8988T (cell line): ENCODE results near the gene KCNAB1.

Experiments used
- DNase-seq: peaks from one replicate; pipeline ENCODE4 v3.0.0; 2011

KCNAB1 gene

DNA sequence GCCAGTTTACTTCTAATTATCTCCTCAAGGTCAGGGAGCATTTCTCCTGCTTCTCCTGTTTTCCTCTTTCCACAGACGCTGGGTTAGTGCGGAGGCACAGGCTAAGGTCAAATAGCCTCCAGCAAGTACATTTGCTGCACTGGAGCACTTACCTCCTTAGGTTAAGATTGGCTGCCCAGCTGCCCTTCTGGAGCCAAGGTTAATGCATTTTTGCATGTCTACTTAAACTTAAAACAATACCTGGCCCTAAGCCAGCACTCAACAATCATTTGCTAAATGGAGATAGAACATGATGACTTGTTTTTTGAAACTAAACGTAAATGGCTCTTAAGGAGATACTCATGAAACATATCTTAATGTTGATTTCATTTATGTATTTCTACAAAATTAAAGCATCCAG lies 351.1 kb downstream of the KCNAB1 start:
- no peak for DNase-seq

DNA sequence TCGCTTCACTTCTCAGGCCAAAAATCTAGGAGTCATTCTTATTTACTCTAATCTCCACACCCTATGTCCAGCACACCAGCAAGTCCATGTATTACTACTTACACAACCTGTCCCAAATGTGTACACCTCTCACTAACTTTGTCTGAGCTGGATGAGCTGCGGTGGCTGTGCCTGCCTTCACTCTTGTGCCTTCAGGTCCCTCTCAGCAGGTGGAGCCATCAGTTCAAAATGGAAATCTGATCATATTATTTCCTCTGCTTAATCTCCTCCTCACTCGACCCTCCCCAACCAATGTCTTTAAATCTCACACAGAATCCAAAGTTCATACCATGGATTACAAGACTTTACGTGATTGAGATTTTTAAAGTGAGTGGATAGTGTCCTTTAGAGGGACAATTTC lies 351.8 kb downstream of the KCNAB1 start:
- DNase-seq, result no peak

DNA sequence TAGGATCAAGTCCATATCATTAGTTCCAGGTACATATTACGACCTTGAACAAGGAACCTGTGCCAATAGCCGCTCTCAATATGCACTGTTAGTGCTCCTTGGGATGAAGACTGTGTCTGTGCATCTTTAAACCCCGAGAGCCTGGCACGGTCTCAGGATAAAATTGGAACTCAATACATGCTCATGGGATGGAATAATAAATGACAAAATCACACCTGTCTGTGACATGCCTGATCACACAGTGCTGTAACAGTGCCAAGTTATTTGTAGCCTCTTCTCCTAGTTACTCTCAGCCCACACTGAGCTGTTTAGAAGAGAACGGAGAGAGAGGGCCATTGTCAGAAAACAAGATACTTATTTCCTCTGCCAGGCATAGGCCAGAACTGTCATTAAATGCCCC lies 352.3 kb downstream of the KCNAB1 start:
- DNase-seq, result no peak

DNA sequence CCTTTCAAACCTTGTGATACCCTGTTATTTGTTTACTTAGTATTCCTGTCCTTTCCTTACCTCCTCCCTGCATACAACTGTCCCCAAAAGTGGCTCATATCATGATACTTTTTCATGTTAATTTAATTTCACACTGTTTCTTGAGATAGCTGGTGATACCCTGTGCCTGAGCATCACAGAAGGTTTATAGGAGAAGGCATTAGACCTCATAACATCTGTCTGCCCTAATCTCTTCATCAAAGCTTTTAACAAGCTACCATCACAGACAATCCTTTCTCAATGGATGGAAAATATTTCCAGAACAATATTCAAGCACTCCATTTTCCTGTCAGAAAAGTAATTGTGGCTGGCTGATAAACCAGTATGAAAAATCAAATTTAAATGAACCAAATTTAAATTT lies 353.0 kb downstream of the KCNAB1 start:
- no peak for DNase-seq

DNA sequence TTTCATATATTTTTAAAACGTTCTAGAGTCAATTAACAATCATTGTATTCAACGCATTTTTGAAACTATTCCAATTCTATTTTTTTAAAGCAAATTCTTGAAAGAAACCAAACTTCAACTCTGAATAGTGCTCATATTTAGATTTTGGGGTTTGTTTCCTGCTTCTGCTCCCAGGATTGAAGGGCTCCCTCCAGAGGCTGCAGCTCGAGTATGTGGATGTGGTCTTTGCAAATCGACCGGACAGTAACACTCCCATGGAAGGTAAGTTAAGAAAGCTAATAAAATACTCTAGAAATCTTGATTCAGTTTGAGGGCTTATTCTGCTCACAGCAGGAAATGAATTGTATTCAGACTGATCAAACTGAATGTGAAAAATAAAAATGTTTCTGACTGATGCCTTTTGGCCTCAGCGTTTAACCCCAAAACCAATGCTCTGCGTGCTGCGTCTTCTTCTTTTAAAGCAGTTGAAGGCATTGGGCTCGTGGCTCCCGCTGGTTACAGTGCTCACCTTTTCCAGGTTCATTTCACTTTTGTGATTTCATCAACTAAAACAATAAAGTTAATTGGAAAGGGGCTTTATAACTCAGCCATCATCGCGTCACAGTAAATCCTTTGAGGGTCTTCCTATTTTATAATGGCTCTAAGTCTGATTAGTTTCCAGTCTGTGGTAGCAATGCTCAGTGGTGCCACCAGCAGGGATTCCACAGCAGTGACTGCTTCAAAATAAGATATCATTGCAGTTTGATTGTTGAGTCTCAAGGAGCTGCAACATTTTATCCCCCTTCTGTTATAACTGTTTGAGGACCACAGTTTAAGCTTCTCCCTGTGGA lies 354.4 kb downstream of the KCNAB1 start:
- DNase-seq, result no peak

DNA sequence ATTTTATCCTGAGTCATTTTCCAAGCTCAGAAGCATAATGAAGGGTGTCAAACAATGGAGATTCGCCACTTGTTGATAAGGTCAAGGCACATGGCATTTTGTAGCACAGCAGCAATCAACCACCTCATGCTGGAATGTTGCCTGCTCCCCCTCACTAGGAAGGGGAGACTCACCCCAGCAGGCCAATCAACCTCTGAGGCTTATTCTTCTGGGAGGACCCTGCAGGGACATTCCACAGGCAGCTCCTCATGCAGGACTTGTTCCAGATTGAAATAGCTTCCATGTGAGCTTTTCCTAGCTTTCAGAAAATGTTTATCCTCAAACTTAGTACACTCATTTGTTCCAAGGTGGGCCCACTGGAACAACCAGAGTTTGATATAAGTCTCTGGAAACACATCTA lies 356.9 kb downstream of the KCNAB1 start:
- no peak for DNase-seq

DNA sequence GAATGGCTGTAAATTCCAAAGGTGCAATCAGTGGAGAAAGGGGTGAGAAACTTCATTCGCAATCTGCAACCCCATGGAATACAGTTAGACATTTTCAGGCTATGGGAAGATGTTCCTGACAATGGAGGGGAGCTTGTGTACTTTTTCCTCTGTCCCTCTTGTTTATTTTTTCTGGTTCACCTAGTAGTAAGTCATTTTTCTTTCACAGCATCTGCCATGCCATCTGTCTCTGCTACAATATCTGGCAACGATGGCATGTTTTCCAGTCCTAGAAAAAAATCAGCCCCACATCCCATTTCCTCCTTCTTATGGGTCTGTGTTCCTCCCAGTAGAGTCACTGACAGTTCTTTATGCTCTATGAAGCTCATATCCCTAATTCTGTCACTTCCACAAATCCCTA lies 358.5 kb downstream of the KCNAB1 start:
- no peak for DNase-seq

DNA sequence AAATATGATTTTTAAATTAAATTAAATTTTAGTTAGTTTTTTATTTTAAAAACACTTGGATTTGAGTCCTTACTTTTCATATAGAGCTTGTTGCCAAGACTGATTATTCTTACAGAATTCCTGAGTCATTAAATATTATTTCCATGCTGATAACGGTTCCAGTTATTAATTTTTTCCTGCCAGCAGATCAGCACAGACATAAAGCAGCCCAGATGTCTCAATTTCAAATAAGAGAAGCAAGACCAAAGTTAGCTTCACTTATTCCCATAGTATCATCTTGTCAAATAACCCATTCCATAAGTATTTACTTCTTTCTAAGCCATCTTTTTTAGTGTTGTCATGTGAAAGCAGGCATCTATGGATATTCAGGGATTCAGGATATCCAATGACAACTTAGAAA lies 359.2 kb downstream of the KCNAB1 start:
- DNase-seq, result no peak

DNA sequence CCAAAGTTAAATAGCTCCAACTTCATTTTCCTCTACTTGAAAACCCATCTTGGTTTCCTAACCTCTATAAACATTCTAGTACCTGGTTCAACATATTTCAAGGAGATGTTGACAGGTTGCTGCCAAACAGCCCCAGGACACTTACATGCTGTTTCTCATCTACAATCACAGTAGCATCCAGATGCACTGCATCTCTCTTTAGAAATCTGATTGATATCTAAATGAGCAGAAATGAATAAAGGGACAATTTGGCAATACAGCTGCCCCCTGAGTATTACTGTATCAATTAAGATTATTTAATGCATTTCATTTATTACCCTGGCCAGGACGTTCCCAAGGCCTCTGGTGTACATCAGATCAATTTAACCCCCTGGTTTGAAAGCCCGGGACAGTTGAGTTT lies 360.6 kb downstream of the KCNAB1 start:
- DNase-seq, result no peak

DNA sequence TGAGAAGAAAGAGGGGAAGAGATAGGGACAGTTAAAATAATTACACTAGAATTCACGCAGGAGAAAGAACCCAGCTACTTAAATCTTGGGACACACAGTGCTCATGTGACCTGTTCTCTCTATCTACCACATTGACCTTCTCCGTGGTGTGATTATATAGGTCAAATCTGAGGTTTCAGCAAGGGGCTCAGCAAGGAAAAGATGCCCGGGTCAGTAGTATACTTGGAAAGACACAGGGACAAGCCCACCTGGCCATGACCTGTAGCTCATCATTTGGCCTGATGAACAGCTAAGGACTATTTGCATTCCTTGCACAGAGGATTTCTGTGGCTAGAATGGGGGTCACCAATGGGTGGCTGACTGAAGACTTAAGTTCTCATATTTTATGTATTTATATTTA lies 362.6 kb downstream of the KCNAB1 start:
- DNase-seq, result no peak

DNA sequence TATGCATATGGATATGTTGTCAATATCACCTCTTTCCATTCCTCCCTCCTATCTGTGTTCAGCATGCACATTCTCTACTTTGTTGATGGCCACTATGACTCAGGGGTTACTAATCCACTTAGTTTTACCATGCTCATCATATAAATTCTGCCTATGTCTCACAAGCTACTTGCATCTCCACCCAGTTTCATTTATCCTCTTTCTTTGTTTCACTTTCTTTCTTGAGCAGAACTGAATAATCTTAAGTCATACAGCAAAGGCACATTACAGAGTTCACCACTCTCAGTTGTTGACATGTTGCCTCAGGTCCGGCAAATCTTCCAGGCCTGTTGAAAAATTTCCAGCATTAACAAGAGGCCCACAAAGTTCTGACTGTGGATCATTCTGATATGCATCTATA lies 363.0 kb downstream of the KCNAB1 start:
- DNase-seq, result no peak

DNA sequence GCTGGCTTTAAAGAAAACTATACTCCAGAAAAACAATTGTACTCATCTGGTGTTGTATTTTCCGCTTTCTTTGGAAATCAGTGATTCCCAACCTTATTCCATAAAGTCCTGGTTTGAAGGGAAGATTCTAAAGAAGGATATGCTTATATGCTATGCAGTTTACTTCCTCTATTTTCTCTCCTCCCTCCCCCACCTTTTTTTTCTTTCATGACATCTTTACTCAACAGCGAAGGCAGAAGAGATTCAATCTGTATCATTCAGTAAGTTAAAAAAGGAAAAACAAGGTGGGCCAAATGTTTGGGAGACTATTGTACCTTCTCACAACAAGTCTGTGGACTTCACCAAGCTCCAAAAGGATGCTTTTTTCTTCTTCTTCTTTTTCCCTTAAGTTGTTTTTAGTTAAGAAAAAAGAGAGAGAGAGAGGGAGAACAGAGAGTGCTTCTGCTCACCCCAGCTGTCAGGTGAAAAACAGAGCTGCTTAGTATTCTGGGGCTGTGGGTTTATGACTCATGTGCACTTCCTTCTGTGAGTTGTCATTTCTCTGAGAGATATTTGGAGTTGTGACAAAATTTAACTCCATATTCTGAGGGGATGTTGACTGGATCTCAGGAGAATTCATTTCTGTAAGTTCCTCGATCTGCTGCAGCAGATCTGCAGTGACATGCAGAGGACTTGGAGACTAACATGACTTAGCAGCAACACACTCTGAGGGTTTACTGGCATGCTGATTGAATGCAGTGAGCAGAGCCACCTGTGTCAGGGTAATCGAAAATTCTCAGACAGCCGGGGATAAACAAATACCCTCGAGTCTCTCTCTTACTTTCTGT lies 363.8 kb downstream of the KCNAB1 start:
- DNase-seq, result no peak

DNA sequence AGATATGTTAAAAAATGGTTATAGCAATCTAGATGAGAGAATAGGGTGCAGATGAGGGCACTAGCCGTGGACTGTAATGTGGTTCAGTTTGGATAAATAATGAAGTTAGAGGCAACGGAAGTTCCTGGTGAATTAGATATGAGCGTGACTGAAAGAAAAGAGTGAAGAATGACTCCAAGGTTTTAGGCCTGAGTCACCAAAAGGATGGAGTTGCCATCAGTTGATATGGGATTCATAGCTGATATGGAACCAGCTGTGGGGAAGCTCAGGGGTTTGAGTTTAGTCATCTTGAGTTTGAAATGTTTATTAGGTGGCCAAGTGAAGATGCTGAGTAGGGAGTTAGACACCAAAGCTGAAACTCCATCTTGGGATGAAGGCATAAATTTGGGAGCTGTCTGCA lies 368.4 kb downstream of the KCNAB1 start:
- no peak for DNase-seq

DNA sequence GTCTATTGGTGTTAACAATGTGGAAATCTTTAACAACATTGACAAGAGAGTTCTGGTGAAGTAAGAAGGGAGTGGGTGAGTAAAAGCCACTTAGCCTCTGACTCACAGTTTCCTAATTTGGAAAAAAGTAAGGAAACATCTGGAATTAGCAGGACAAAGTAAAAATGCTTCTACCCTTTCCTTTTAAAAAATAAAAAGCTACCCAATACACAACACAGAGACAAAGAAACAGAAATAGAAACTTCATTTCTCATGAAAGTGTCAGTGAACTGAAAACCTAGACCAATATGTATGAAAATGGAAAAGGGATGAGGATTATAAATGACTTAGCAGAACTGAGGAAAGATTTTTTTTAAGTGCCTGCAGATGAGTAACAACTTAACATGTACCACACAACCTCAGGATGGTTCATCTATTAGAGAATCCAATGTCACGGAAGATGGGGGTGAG lies 369.1 kb downstream of the KCNAB1 start:
- no peak for DNase-seq

DNA sequence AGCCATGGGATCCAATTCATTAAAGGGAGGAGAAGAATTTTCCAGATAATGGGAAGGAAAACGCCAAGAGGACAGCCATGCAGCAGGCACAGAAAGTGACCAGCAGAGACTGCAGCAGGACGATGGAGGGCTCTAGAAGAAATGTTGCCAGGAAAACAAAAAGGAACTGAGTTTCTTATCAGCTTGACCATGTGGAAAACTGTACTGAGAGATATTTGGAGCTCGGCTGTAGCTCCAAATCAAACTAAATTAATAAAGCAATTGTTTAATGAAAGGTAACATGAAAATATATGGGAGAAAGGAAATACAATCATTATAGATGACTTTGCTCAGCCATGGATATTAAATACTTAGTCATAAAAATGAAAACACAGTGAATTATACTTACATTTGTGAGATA lies 370.8 kb downstream of the KCNAB1 start:
- no peak for DNase-seq

DNA sequence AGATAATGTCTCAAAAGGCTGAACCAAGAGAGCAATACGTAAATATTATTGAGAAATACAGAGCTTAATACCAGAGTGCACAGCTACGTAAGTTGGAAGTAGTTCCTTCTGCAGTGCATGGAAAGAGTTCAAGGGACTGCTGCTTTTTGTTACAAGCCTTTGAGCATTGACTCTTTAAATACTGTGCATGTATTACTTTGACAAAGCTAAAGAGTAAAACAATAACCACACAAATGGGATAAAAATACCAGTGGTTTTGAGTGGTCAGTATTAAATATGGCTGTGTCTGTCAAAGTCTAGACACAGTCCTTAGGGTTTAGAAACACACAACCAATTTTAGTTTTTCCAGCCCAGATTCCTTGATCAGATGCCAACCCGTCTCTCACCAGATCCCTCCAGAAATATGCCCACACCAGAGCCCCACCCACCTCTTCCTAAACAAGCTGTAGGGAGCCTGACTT lies 372.5 kb downstream of the KCNAB1 start:
- no peak for DNase-seq

DNA sequence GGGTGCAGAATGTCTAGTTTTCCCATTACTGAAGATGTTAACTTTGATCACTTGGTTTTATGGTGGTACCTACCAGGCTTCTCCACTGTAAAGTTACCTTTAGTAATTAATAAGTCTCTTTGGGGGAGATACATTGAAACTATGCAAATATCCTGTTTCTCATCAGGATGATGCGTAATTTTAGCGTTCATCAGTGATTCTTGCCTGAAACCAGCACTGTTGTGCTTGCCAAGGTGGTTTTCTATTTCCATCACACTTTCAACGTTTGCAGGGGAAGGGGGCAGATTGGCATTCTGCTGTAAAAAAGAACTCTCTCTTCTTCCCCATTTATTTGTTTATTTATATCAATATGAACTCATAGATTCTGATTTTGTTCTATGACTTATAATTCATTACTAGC lies 373.5 kb downstream of the KCNAB1 start:
- DNase-seq, result no peak

DNA sequence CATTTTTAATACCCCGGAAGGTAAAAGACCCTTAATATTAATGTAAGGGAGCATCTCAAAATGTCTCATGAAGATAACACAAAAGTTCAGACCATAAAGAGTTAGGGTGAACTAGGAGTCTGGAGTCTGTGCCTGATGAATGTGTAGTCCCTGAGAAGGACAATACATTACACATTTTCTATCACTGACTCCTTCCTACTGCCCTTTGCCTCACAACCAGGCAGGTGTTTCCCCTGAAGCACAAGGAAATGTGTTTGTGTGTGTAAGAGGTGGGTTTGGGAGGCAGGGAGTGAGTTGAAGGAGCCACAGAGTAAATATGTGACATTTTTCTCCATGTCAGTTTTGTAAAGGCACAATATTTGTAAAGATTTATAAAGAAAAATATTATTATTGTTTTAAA lies 375.4 kb downstream of the KCNAB1 start:
- DNase-seq, result no peak

DNA sequence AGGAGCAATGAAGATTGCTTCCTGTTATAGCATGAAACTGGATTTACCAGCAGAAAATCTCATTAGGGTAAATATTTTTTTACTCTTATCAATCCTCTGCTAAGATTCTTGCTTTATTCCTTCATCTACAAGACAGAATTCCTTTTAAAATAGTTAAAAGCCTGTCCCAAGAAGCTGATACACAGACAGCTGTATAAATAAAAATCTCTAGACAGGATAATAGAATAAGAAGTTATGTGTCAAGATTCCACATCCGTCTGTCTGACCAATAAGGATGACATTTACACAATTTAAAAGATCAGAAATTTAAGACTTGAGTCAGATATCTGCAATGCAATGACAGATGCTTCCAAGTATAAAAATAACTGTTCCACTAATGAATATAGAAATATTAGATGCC lies 376.9 kb downstream of the KCNAB1 start:
- no peak for DNase-seq

DNA sequence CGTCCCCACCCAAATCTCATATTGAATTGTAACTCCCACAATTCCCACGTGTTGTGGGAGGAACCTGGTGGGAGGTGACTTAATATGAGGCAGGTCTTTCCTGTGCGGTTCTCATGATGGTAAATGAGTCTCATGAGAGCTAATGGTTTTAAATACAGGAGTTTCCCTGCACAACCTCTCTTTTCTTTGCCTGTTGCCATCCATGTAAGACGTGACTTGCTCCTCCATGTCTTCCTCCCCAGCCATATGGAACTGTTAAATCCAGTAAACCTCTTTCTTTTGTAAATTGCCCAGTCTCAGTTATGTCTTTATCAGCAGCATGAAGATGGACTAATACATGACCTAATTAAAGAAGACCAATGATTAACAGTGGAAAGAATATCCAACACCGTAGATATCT lies 377.9 kb downstream of the KCNAB1 start:
- DNase-seq, result no peak

DNA sequence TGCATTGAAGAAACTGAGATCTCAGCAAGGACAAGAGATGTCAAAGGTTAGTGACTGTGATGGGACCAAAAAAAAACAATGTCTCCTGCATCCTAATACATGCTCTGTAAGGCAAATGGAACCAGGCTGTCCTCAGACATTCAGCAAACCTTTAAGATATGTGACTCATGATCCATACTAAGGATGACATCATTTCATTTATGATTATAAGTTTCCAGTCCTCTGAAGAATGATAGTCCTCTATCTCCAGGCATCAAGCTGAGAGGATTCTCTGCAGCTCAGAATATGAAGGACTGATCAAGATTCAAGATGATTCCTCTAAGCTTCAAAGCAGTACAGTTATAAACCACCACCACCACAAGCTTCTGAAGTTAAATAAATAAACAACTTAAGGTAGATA lies 386.9 kb downstream of the KCNAB1 start:
- no peak for DNase-seq

DNA sequence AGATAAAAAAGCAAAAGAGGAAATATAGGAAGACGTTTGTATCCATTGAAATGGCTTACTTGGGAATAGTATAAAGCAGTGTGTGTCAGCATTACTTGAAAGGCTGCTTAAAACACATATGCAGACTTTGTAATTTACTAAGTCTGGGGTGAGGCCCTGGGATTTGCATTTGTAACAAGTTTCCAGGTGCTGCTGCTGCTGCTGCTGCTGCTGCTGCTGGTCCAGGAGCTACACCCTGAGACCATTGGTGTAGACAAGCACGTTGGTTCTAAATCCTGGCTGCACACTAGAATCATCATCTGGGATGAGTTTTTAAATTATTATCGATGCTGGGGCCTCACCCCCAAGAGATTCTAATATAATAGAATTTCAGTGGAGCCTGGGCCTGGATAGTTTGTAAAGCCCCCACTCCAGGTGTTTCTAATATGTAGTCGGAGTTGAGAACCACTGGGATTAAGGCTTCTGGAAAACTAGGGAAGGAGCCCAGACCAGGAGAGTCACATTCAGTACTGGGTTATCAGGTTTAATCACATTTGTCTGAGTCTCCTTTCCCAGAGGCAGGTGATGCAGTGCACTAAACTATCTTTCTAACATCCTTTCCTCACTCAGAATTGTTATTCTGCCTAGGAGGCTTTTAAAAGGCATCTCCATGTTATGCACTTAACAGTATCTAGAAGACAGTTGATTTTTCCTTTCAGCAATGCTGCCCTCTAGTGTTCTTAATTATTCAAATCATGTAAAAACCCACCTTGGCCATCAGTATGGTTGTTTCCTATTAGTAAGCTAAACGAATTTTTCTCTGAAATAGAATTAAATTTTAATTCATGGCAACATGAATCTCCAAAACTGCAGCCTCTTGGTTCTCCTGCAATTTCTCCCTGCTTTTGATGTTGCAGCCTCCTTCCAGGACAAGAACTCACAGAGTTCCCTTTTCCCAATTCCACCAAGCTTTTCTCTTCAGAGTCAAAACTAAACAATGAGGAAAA lies 389.1 kb downstream of the KCNAB1 start:
- DNase-seq, result peak; percentile 20
